ENCODE data around the gene SIPA1L3.
A peak's percentile ranks its signal among the peaks of the same experiment; 100 is the strongest.

The SIPA1L3 gene

GRCh38 chr19:38076337-38076736 is 169.3 kb downstream of the SIPA1L3 start:
- DNase-seq: no peak

DNA sequence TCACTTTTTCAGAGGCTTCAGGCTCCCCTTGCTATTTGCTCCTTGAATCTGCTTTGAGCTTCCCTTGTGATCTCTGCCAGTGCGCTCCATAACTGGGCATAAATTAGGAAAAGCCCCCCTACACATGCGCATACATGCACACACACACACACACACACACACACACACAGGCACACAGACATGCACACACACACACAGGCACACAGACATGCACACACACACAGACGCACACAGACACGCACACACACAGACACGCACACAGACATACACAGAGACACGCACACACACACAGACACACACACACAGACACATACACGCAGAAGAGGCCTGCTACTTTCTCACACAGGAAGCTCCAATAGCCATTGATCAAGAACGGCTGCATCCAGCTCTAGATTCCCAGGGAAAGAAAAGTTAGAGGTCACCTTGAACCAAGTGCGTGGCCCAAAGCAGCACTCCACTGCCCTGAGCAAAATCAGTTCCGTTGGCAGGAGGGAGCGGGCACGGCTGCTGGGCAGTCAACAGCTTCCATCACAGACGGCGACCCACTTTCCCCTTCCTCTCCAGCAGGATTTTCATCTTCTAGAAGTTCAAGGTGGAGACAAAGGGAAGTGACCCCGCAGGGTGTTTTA is 171.4 kb downstream of the SIPA1L3 start:
- DNase-seq: no peak

DNA sequence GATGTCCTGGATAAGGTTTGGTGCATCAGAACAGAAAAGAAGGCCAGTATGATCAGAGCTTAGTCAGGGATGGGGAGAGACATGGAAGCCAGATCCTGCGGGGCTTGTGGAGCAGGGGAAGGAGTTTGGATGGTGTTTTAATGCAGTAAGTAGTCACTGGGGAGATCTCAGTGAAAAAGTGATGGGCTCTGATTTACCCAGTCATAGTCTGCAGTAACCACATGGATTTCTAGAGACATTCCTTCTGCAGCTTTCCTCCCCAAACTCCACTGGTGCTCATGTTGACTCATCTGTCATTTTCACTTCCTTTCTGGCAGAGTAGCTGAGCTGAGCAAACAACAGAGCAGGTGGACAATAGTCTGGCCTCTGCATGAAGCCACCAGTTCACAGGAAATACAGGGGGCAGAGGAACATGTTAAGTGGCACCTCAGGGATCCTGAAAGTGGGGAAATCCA is 172.9 kb downstream of the SIPA1L3 start:
- DNase-seq: no peak

DNA sequence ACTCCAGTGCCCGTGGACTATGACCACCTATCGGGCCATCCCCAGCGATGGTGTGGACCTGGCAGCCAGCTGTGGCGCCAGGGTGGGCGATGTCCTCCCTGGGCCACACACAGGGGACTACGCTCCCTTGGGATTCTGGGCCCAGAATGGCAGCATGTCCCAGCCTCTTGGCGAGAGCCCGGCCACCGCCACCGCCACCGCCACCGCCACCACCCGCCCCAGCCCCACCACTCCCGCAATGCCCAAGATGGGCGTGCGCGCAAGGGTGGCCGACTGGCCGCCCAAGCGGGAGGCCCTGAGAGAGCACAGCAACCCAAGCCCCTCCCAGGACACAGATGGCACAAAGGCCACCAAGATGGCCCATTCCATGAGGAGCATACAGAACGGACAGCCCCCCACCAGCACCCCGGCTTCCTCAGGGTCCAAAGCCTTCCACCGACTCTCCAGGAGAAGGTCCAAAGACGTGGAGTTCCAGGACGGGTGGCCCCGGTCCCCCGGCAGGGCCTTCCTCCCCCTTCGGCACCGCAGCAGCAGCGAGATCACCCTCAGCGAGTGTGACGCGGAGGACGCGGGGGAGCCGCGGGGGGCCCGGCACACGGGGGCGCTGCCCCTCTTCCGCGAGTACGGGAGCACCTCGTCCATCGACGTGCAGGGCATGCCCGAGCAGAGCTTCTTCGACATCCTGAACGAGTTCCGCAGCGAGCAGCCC is 174.7 kb downstream of the SIPA1L3 start:
- no peak for DNase-seq

GRCh38 chr19:38082256-38083118 is 175.5 kb downstream of the SIPA1L3 start:
- DNase-seq: no peak

DNA sequence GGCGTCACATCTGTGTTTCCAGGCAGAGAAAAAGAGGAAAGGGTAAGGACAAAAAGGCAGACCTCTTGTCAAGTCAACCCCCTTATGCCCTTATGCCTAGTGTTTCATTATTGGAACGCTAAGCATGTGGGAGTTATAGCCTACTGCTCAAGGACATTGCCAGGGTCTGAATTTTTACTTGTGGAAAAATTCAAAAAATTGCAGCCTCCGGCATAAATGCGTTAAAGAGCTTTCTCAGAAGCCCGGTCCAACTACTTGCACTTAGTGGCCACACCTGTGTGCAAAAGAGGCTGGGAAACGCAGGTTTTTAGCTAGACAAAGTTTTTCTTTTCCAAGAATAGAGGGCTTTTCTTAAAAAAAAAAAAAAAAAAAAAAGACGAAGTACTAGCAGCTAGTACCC is 177.2 kb downstream of the SIPA1L3 start:
- DNase-seq: no peak

GRCh38 chr19:38089440-38089839 is 182.4 kb downstream of the SIPA1L3 start:
- no peak for DNase-seq

GRCh38 chr19:38093154-38093553 is 186.1 kb downstream of the SIPA1L3 start:
- DNase-seq: no peak

- no peak for DNase-seq
Measured at GRCh38 chr19:38093587-38093986, 186.6 kb downstream of the SIPA1L3 start.

DNA sequence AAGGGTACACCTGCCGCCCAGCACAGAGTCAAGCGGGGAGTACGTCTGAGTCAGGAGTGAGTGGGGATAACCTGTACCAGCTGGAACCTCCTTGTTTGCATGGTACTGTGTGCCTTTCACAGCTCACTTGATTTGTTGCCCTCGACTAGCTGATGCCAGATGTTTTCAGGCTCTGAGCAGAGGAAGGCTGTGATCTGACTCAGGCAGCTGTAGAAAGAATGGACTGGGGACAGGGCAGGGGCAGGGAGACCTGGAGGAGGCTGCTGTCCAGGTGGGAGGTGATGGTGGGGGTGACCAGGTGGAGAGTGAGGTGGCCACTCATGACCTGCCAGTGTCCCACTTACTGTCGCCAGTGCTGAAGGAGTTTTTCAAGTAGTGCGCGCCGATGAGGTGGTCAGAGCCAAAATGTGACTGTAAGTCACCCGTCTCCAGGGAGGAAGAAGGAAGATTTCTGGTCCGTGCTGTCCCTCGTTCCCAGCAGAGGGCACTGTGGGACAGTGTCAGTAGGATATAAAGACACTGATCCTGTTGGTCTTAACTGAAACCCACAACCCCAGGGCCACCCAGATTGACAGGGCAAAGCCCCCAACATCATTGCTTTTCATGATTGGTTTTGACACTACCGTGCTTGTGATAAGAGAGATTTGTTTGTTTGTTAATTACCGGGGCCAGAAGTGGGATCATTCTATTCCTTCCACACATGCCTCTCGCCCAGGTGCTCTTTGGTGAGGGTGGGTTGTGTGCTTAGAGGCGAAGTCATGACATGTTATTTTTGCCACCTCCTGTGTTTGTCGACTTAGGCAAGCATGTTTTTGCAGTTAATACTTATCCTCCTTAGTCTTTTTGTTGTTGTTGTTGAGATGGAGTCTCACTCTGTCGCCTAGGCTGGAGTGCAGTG is 188.7 kb downstream of the SIPA1L3 start:
- DNase-seq: peak; percentile 56

DNA sequence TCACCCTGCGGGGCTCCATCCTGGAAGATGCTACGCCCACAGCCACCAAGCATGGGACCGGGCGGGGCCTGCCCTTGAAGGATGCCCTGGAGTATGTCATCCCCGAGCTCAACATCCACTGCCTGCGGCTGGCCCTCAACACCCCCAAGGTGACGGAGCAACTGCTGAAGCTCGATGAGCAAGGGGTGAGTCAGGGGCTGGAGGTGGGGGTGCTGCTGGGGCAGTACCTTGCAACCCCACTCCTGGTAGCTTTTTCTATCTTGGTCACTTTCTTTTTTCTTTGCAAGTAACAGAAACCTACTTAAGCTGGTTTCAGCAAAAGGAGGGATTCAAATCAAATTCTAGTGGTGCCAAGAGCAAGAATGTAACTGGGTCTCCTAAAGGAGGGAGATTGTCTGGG is 193.0 kb downstream of the SIPA1L3 start:
- DNase-seq: no peak

DNA sequence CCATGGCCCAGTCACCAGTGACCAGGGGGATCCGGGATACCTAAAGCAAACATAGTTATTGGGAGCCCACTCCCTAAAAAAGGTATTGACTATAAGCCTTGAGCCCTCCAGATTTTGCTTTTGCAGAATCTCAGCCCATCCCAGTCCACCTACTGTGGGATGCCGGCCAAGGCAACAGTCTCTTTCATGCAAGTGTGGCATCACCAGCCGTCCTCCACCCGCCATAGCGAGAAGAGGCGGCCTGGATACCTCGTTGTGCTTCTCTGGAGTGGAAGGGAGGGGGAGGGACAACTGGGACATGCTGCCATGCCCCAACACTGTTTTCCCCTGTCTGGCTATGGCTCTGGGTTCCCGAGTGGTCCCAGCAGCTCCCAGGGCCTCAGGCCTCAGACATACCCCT is 193.6 kb downstream of the SIPA1L3 start:
- no peak for DNase-seq

DNA sequence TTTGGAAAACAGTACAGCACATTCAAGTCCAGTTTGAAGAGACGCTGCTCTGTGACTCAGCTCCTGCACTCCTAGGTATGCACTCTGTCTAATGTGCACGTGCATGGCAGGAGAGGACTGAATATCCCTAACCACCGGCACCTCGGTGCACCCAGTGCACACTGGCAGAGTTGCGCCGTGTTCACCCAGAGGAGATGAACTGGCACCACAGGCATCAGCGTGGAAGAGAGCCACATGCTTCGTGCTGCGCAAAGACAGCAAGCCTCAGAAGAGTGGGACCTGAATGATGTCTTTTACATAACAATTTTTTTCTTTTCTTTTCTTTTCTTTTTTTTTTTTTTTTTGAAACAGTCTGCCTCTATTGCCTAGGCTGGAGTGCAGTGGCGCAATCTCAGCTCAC is 194.7 kb downstream of the SIPA1L3 start:
- no peak for DNase-seq

DNA sequence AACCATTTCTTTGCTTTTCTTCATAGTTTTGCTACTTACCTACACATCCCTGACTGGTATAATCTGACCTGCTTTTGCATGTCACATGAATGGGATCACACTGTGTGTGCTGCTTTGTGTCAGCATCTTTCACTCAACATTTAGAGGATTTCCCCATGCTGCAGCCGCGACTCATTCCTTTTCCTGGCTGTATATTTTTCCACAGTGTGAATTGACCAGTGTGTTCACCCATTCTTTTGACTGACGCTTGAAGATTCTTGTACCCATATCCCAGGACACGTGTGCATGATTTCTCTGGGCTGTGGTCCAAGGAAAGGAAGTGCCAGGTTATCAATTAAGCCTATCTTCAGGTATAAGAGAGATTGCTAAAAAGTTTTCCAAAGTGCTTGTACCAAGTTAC is 198.6 kb downstream of the SIPA1L3 start:
- no peak for DNase-seq

DNA sequence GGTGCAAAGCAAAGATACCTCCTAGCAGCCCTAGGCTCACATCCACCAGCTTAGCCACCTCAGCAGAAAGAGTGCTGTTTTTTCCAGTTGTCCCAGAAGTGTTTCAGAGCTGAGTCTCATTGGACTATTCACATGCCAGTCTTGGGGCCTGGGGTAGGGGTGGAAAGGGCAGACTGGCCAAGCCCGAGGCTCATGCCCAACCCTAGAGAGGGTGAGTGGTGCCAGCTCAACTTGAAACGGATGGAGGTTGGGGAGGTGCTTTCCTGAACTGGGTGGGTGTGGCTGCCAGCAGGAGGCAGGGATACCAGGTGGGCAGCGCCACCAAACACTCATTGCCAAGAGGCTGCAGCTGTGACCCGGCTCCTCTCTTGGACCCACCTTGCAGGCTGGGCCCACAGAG is 200.1 kb downstream of the SIPA1L3 start:
- no peak for DNase-seq

GRCh38 chr19:38111898-38112297 is 204.9 kb downstream of the SIPA1L3 start:
- DNase-seq: no peak

DNA sequence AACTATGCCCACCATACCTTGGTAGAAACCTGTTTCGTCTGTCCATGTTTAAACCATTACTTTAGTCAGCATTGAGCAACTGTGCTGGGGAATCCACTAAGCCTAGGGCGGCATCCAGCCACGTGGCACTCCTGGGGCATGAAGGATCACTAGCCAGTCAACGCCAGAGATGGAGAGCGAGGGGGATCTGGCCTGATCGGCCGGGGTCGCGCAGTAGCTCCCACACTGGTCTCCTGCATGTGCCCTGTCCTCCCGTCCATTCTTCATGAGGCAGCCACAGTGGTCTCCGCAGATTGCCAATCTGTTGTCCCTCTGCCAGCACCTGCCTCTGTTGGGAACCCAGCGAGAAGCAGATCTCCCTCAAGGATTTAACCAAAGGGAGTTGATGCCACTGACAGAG is 207.6 kb downstream of the SIPA1L3 start:
- DNase-seq: no peak

DNA sequence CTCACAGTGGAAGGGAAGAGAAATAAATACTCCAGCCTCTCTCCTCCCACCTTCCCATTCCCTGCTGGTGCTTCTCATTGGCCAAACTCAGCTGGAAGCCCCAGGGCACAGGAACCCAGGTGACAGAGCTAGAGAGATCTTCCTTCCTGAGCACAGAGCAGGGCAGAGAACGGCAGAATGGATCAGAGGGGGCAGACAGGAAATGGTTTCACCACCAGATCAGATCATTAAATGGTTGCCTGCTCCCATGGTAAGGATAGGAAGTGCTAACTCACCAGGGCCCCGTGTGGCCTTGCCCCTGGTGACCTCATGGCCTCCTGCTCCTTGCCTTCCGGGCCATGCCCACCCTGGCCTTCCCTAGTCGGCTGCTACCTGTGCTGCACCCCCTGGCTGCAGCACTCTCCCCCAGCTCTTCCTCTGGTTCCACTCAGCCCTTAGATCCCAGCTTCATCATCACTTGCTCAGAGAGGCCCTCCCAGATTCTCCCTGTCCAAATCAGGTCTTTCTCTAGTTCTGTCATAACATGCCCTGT is 208.3 kb downstream of the SIPA1L3 start:
- DNase-seq: no peak

DNA sequence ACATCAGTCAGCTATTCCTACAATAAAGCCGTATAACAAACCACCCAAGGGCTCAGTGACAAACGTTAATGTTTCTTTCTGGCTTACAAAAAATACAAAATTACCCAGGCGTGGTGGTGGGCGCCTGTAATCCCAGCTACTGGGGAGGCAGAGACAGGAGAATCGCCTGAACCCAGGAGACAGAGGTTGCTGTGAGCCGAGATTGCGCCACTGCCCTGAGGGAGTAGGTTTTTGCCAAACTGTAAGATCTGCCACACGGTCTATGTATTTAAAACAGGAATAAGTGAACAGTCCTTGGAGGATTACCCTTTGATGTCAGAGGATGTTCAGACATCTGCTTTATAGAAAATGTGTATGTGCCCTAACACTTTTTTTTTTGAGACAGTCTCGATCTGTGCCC is 211.2 kb downstream of the SIPA1L3 start:
- no peak for DNase-seq

DNA sequence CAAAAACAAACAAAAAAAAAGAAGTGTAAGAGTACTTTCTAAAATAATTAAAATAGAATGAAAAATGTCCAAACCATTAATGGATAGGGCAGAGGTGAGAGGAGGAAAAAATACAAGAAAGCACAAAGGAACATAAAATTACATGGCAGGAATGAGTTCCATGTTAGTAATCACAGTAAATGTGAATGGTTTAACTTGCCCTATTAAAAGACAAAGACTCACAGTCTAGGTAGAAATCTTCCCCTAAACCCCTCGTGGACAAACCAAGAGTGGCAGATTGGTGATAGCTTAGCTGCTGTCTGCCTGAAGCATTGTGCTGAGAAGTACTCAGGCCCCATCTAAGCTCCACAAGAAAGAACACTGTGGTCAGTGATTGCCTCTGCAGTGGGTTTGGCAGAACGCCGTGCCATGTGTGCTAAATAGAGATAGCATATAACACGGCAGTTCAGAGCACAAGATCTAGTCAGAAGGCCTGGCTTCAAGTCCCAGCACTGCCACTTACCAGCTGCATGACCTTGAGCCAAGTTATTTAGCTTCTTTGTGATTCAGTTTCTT is 213.5 kb downstream of the SIPA1L3 start:
- no peak for DNase-seq

- no peak for DNase-seq
Measured at GRCh38 chr19:38122402-38123093, 215.5 kb downstream of the SIPA1L3 start.

DNA sequence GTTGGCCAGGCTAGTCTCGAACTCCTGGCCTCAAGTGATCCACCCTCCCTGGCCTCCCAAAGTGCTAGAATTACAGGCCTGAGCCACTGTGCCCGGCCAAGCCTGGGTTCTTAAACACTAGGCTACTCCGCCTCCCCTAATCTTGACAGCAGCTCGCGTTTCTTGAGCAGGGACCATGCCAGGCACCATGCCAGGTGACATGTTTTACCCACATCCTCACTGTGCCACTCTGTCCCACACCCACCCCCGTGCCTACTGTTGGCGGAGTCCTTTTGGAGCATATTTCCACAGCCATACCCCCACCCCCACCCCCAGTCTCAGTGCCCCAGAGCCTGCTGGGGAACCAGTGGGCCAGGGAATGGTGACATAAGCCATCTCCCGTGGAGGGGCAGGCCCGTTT is 218.2 kb downstream of the SIPA1L3 start:
- DNase-seq: no peak

All from NCI-H1105 (cell line).